NCI-H2107 (cell line): ENCODE results near the gene ADARB2.
"Not testable (repeated sequence)": the region's sequence is repeated elsewhere in the genome, so short reads cannot be mapped to it uniquely, and the experiment has no call there.

Source experiments
- DNase-seq: peaks from one replicate; lab custom pipeline; 2025; lab: John Stamatoyannopoulos, UW

ADARB2 gene

GRCh38 chr10:1464881-1465417 is 272.4 kb downstream of the ADARB2 start:
- no peak for DNase-seq

- DNase-seq: not testable (repeated sequence)
Measured at GRCh38 chr10:1463971-1464370, 273.4 kb downstream of the ADARB2 start.

- no peak for DNase-seq
Measured at GRCh38 chr10:1462994-1463633, 274.2 kb downstream of the ADARB2 start.

GRCh38 chr10:1462521-1462920 is 274.8 kb downstream of the ADARB2 start:
- no peak for DNase-seq

GRCh38 chr10:1462032-1462431 is 275.3 kb downstream of the ADARB2 start:
- DNase-seq: no peak

- no peak for DNase-seq
Measured at GRCh38 chr10:1461016-1461415, 276.3 kb downstream of the ADARB2 start.

- not testable (repeated sequence) for DNase-seq
Measured at GRCh38 chr10:1459664-1460063, 277.7 kb downstream of the ADARB2 start.

GRCh38 chr10:1454951-1455350 is 282.4 kb downstream of the ADARB2 start:
- peak; percentile 19 for DNase-seq

- DNase-seq: peak; percentile 27
Measured at GRCh38 chr10:1454428-1454827, 282.9 kb downstream of the ADARB2 start.

GRCh38 chr10:1452777-1453176 is 284.5 kb downstream of the ADARB2 start:
- no peak for DNase-seq

- DNase-seq: no peak
Measured at GRCh38 chr10:1451941-1452340, 285.4 kb downstream of the ADARB2 start.

GRCh38 chr10:1451362-1451888 is 285.9 kb downstream of the ADARB2 start:
- no peak for DNase-seq

- DNase-seq: no peak
Measured at GRCh38 chr10:1449572-1450205, 287.6 kb downstream of the ADARB2 start.

GRCh38 chr10:1449021-1449420 is 288.3 kb downstream of the ADARB2 start:
- no peak for DNase-seq

- no peak for DNase-seq
Measured at GRCh38 chr10:1448252-1448930, 288.9 kb downstream of the ADARB2 start.

GRCh38 chr10:1444826-1445225 is 292.5 kb downstream of the ADARB2 start:
- no peak for DNase-seq

GRCh38 chr10:1440897-1441296 is 296.4 kb downstream of the ADARB2 start:
- DNase-seq: no peak

GRCh38 chr10:1434912-1435692 is 302.2 kb downstream of the ADARB2 start:
- peak; percentile 44 for DNase-seq

GRCh38 chr10:1434202-1434601 is 303.1 kb downstream of the ADARB2 start:
- peak; percentile 44 for DNase-seq

- DNase-seq: no peak
Measured at GRCh38 chr10:1432161-1432560, 305.2 kb downstream of the ADARB2 start.

GRCh38 chr10:1431229-1431628 is 306.1 kb downstream of the ADARB2 start:
- DNase-seq: no peak
